ENCODE results near the gene CNOT4.
"Not testable (repeated sequence)": the region's sequence is repeated elsewhere in the genome, so short reads cannot be mapped to it uniquely, and the experiment has no call there.

Gene CNOT4

DNA sequence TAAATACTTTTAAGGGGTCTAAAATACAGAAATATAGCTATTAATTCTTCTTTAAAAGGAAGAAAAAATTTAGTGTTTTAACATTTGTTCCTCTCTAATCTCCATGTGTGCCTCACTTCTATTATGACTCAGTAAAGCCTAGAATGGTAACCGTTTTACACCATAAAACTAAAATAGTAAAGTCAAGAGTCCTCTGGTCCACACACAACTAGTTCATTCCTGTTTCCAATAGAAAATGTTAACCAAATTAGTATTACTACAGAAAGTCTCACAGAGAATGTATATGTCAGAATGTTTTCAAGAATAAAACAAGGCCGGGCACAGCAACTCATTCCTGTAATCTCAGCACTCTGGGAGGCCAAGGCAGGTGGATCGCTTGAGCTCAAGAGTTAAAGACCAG, 55.8 kb downstream of the CNOT4 start:
- DNase-seq (ENCODE audit: low read depth, low spot score): no peak

DNA sequence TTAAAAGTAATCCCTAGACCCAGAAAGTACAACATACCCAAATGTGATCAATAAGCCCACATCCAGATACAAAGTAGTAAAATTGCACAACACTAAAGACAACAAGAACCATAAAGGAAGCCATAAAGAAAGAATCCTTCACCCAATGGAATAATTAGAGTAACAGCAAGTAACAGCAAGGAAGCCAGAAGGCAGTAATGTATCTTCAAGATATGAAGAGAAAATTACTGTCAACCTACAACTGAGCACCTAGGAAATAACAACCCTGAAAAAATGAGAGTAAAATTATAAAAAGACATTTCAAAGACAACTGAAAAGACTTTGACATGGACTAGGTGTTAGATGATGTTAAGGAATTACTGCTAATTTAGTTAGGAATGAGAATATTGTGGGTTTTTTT, 60.5 kb downstream of the CNOT4 start:
- no peak for DNase-seq (ENCODE audit: low read depth, low spot score)

GRCh38 chr7:135448753-135449152, 61.1 kb downstream of the CNOT4 start:
- no peak for DNase-seq (ENCODE audit: low read depth, low spot score)

DNA sequence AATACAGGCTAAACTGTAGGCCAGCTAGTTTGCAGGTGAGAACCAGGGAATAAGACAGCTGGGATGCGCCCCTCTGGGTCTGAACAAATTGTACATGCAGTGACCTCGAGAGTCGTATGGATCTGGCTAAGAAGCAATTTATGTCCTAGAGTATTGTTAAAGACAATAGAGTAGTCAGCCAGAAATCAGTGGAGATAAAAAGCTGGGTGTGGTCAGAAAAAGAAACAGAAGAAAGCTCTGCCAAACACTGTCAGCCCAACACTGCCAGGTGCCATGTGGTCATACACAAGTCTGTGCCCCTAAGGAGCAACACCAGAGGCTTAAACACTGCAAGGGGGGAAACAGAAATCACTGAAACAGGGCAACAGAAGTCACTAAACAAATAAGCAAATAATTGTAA, 62.2 kb downstream of the CNOT4 start:
- DNase-seq (ENCODE audit: low read depth, low spot score): no peak

DNA sequence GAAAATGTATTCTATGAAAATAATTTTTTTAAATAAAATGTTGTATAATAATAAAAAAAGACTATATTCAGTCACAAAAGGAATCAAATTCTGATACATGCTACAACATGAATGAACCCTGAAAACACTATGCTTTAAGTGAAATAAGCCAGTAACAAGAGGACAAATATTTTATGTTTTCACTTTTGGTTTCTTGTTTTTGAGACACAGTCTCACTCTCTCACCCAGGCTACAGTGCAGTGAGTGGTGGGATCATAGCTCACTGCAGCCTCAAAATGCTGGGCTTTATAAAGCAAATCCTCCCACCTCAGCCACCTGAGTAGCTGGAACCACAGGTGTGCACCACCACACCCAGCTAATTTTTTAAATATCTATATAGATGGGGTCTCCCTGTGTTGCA, 64.2 kb downstream of the CNOT4 start:
- no peak for DNase-seq (ENCODE audit: low read depth, low spot score)

DNA sequence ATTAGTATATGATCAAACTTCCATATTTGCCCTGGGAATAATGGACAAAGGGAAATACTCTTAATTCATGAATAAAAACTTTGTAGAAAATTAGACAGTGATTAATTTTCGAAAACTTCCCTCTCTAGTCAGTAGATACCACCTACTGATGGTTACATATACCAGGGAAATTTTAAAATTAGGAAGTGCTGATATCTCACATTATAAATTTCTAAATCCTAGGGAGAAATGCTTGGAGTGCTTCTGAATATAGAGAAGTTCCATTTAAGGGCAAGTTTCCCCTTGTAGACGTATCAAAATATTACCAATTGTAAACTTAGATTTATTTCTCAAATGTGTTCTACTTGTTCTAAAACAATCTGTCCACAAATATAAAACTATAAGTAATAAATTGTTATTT, 64.6 kb downstream of the CNOT4 start:
- not testable (repeated sequence) for DNase-seq (ENCODE audit: low read depth, low spot score)

GRCh38 chr7:135441791-135442190, 68.1 kb downstream of the CNOT4 start:
- DNase-seq (ENCODE audit: low read depth, low spot score): no peak

GRCh38 chr7:135434047-135434446, 75.9 kb downstream of the CNOT4 start:
- DNase-seq (ENCODE audit: low read depth, low spot score): no peak

GRCh38 chr7:135430626-135431025, 79.3 kb downstream of the CNOT4 start:
- DNase-seq (ENCODE audit: low read depth, low spot score): no peak

- DNase-seq (ENCODE audit: low read depth, low spot score): no peak
These were observed 81.0 kb downstream of the CNOT4 start for GRCh38 chr7:135428879-135429278.

DNA sequence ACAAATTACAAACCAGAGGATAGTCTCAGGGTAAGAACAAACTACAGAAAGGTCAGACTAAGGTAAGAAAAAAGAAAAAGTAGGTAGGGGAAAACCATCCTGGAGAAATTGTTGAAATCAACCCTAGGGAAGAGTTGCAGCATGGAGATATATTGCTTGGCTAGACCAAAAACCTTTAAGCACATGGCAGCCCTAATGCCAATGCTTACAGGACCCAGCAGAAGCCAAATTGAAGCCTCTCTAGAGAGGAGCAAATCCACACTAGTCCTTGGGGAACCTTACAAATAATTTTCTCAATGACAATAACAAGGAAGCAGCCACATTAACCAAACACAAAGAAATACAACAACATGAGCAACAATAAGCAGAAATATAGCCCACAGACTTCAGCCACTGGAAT, 81.9 kb downstream of the CNOT4 start:
- DNase-seq (ENCODE audit: low read depth, low spot score): no peak

DNA sequence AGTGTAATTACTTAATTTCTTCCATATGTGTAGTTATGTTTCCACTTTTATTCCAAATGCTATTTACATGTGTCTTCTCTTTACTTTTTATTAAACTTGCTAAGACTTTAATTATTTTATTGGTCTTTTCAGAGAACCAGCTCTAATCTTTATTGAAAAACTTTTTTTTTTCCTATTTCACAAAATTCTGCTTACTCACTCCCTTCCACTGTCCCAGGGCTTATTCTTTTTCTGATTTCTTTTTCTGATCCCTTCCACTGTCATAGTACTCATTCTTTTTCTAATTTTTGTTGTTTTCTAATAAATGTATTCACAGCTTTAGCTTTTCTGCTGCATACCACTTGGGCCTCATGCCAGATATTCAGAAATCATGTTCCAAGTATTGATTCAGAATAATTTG, 82.7 kb downstream of the CNOT4 start:
- no peak for DNase-seq (ENCODE audit: low read depth, low spot score)

- no peak for DNase-seq (ENCODE audit: low read depth, low spot score)
These were observed 84.9 kb downstream of the CNOT4 start for GRCh38 chr7:135425036-135425435.

GRCh38 chr7:135420786-135421185, 89.1 kb downstream of the CNOT4 start:
- DNase-seq (ENCODE audit: low read depth, low spot score): no peak

DNA sequence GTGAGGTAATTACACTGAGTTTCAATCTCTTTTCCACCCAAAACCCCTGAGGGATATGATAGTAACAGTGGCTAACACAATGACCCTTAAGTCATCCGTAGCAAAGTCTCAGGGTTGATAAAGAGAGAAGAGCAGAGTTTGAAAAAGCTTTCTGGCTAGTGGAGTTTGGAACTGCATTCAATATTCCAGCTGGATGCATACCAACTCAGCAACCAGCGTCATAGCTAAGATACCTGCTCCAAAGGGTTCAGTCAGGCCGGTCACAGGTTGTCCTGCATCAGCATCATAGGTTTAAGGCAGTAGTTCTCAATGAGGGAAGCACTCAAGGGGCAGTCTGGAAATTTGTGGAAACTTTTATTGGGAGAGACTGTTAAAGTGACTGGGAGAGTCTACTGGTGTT, 93.5 kb downstream of the CNOT4 start:
- no peak for DNase-seq (ENCODE audit: low read depth, low spot score)

- DNase-seq (ENCODE audit: low read depth, low spot score): peak; percentile 71
These were observed 95.0 kb downstream of the CNOT4 start for GRCh38 chr7:135414850-135415439.

GRCh38 chr7:135414208-135414607, 95.7 kb downstream of the CNOT4 start:
- DNase-seq (ENCODE audit: low read depth, low spot score): no peak

DNA sequence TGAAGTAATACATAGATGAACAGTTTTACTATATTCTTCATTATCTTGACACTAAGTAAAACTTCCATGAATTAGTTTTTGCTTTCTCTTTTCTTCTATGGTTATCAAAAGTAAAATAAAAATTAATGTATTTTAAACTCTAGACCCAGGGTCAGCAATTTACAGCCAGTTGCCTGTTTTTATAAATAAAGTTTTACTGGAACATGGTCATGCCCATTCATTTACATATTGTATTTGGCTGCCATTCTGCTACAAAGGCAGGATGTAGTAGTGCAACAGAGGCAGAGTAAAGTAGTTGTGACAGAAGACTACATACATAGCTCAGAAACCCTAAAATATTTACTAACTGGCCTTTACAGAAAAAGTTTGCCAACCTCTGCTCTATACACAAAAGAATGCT, 98.8 kb downstream of the CNOT4 start:
- DNase-seq (ENCODE audit: low read depth, low spot score): no peak

GRCh38 chr7:135410543-135410942, 99.4 kb downstream of the CNOT4 start:
- DNase-seq (ENCODE audit: low read depth, low spot score): no peak

DNA sequence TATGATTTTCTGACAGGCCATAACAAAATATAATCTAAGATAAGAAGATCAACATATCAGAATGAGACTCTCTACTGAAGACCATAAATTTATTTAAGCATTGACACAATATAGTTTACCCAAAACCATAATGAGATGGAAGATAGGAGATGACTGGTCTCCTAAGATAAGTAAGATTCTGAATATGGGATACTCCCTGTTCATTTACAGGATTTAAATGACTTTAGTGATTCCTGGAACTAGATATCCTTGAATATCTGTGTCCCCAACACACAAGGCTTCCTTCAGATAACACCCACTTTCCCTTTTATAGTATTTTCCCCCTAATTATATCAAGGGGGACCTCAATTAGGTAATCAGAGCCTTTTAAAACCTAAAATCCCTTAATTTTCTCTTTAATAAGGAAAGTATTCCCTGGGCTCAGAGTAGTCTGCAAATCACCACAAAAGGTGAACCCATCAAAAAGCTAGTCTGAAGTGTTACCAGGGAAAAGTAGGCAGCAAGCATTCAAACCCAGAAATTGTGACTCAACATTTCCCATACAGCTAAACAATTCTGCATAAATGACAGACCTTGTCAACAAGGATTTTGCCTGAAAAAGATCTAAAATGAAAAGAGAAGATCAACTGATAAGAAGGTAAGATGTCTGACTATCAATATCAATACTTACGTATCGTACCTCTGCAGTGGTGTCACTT, 99.9 kb downstream of the CNOT4 start:
- no peak for DNase-seq (ENCODE audit: low read depth, low spot score)

DNA sequence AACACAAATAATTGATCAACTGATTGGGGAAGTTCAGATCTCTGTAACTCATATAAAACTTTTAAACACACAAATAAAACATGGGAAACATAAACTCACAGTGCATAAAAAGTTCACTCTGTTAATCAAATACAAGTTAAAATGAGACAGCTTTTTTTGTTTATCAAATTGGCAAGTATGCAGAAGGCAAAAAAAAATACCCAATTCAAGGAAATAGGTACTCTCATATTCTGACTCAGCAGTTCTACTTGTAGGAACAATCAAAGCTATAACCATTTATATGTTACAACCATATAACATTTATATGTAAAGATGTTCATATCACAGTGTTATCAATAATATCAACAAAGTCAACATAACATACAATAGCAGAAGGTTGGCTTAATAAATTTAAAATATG, 102.0 kb downstream of the CNOT4 start:
- no peak for DNase-seq (ENCODE audit: low read depth, low spot score)

DNA sequence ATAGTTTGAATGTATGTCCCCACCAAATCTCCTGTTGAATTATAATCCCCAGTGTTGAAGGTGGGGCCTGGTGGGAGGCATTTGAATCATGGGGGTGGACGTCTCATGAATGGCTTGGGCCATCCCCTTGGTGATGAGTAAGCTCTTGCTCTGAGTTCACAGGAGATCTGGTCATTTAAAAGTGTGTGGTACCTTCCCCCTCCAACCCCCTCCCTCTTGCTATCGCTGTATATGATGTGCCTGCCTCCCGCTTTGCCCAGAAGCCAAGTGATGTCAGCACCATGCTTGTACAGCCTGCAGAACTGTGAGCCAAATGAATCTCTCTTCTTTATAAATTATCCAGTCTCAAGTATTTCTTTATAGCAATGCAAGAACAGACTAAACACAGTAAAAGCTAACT, 103.0 kb downstream of the CNOT4 start:
- no peak for DNase-seq (ENCODE audit: low read depth, low spot score)

GRCh38 chr7:135405969-135406368, 103.9 kb downstream of the CNOT4 start:
- DNase-seq (ENCODE audit: low read depth, low spot score): no peak

DNA sequence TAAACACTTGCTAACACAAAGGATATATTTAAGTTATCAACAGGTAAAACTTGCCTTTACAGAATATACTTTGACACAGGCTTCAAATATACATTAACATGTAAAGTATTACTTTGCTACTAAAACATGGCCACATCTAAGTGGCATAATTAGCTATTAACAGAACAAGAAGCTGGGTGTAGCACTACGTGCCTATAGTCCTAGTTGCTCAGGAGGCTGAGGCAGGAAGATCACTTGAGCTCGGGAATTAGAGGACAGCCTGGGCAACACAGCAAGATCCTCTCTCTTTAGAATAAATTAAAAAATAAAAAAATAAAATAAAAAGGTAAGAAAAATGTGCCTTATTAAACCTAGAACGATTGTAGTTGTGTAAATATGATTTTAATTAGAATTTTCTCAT, 106.6 kb downstream of the CNOT4 start:
- DNase-seq (ENCODE audit: low read depth, low spot score): no peak

Measured in ELF-1 (cell line).